Endothelial cell of umbilical vein (primary cell): ENCODE results near the gene ANP32A.

Source experiments
- CTCF ChIP-seq, 2 donors: IDR thresholded peaks; 1 replicate in 1 of 2; 2 replicates in 1 of 2; pipeline ENCODE4 v1.5.1; 2011; ENCODE audit warnings: low read length in 2 of 2, mild to moderate bottlenecking in 2 of 2, moderate library complexity in 2 of 2, control low read depth in 1 of 2, inconsistent platforms in 1 of 2, low read depth in 1 of 2; ENCODE audit not compliant: insufficient read depth in 1 of 2; ENCODE audit errors: extremely low read depth in 1 of 2
- EZH2 ChIP-seq: IDR thresholded peaks from 2 replicates; pipeline ENCODE4 v1.6.1; 2012; ENCODE audit warnings: borderline replicate concordance, low read depth, mild to moderate bottlenecking, moderate library complexity, low read length, inconsistent platforms; ENCODE audit not compliant: severe bottlenecking
- FOS ChIP-seq: IDR thresholded peaks from 2 replicates; pipeline ENCODE4 v1.6.1; 2011; ENCODE audit warnings: mild to moderate bottlenecking, low read length, moderate library complexity, borderline replicate concordance; ENCODE audit not compliant: insufficient read depth
- GATA2 ChIP-seq: IDR thresholded peaks from 2 replicates; pipeline ENCODE4 v1.7.0; 2011; ENCODE audit warnings: low read depth, mild to moderate bottlenecking, moderate library complexity, mixed read lengths, low read length; ENCODE audit not compliant: insufficient read length, insufficient read depth
- JUN ChIP-seq: IDR thresholded peaks from 2 replicates; pipeline ENCODE4 v1.6.1; 2011; ENCODE audit warnings: borderline replicate concordance, low read depth; ENCODE audit not compliant: insufficient read length, insufficient read depth
- MYC ChIP-seq: IDR thresholded peaks from one replicate; pipeline ENCODE4 v1.6.1; 2011; ENCODE audit warnings: mild to moderate bottlenecking, low read depth, low read length
- POLR2A ChIP-seq: IDR thresholded peaks from 2 replicates; pipeline ENCODE4 v1.6.1; 2012; ENCODE audit warnings: low read depth, mild to moderate bottlenecking, control low read depth, low read length
- POLR2AphosphoS5 ChIP-seq: IDR thresholded peaks from 2 replicates; pipeline ENCODE4 v1.6.1; 2012; ENCODE audit warnings: low read depth, mild to moderate bottlenecking, control low read depth, low read length, moderate library complexity; ENCODE audit not compliant: insufficient read depth
- TF ChIP-seq, protein P1 (sequence below): IDR thresholded peaks from 2 replicates; pipeline ENCODE4 v1.6.1; 2011; ENCODE audit not compliant: insufficient read depth, insufficient read length

DNA sequence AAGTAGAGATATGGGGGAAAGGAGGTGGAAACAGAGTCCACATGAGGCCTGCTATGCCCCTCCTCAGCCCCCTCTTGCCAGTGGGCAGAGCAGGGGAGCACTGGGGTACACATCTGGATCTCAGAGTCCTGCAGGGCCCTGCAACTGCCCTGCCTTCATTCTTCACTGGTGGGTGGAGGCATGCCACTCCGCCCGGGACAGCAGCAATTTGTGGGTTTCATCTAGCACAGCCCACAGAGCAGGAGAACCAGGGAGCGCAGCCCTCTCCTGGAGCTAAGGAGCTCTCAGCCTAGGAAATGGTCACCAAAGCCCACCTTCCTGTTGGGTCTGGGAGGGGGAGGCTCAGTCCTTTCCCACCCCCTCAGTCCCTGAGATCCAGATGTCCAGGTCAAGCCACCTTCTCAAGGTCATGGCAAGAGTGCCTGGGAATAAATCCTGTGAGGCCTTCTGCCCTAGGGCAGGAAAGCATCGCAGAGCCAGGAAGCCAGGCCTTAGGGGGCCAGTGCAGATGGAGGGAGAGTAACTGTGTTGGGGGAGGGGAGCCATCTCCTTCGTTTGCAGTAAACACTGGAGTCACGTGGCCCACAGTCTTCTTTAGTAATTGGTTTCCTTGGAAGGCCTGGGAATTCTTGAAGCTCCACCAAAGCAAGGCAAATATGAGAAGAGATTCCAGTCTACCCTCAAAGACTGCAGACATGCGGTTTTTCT, 31.0 kb downstream of the ANP32A start:
- no peak for TF ChIP-seq EZH2
- TF ChIP-seq CTCF (IDR thresholded peaks at IDR 0.05; ENCODE audit: extremely low read depth in 1 of 2, insufficient read depth in 1 of 2, low read depth in 1 of 2, low read length in 2 of 2): no peak
- TF ChIP-seq POLR2A: no peak
- TF ChIP-seq, protein P1, sequence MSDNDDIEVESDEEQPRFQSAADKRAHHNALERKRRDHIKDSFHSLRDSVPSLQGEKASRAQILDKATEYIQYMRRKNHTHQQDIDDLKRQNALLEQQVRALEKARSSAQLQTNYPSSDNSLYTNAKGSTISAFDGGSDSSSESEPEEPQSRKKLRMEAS: no peak
- TF ChIP-seq MYC: no peak
- no peak for TF ChIP-seq JUN
- TF ChIP-seq POLR2AphosphoS5: no peak
- TF ChIP-seq GATA2: no peak
- no peak for TF ChIP-seq FOS
